HG03095 (cell line): ENCODE measurements around the gene FBXL2.
"Not testable (repeated sequence)": the region's sequence is repeated elsewhere in the genome, so short reads cannot be mapped to it uniquely, and the experiment has no call there.

Experiments
- ATAC-seq: cut with Tn5 transposase; IDR thresholded peaks from one replicate; pipeline ENCODE4 v1.9.1; 2021; ENCODE audit warnings: moderate library complexity; ENCODE audit not compliant: unreplicated experiment

The FBXL2 gene

GRCh38 chr3:33385423-33385822 is 108.2 kb downstream of the FBXL2 start:
- ATAC-seq = no peak

- ATAC-seq = no peak
Observed at GRCh38 chr3:33386631-33387030, 109.4 kb downstream of the FBXL2 start.

- no peak for ATAC-seq
Observed at GRCh38 chr3:33388374-33389100, 111.3 kb downstream of the FBXL2 start.

GRCh38 chr3:33389908-33390307 is 112.7 kb downstream of the FBXL2 start:
- no peak for ATAC-seq

GRCh38 chr3:33391255-33391995 is 114.2 kb downstream of the FBXL2 start:
- ATAC-seq = no peak

GRCh38 chr3:33392144-33392543 is 114.9 kb downstream of the FBXL2 start:
- ATAC-seq = no peak

- ATAC-seq = no peak
Observed at GRCh38 chr3:33392703-33393125, 115.5 kb downstream of the FBXL2 start.

GRCh38 chr3:33394403-33395054 is 117.3 kb downstream of the FBXL2 start:
- no peak for ATAC-seq

- no peak for ATAC-seq
Observed at GRCh38 chr3:33395900-33396299, 118.7 kb downstream of the FBXL2 start.

GRCh38 chr3:33398410-33398809 is 121.2 kb downstream of the FBXL2 start:
- no peak for ATAC-seq

GRCh38 chr3:33401781-33402180 is 124.5 kb downstream of the FBXL2 start:
- ATAC-seq = no peak

GRCh38 chr3:33402936-33403335 is 125.7 kb downstream of the FBXL2 start:
- no peak for ATAC-seq

GRCh38 chr3:33403756-33404155 is 126.5 kb downstream of the FBXL2 start:
- no peak for ATAC-seq

GRCh38 chr3:33410816-33411215 is 133.6 kb downstream of the FBXL2 start:
- not testable (repeated sequence) for ATAC-seq

- no peak for ATAC-seq
Observed at GRCh38 chr3:33417066-33417673, 139.9 kb downstream of the FBXL2 start.

- ATAC-seq = no peak
Observed at GRCh38 chr3:33419948-33420347, 142.7 kb downstream of the FBXL2 start.

GRCh38 chr3:33420966-33421365 is 143.7 kb downstream of the FBXL2 start:
- no peak for ATAC-seq

- ATAC-seq = no peak
Observed at GRCh38 chr3:33424606-33425452, 147.6 kb downstream of the FBXL2 start.

- ATAC-seq = no peak
Observed at GRCh38 chr3:33425453-33425852, 148.2 kb downstream of the FBXL2 start.

- no peak for ATAC-seq
Observed at GRCh38 chr3:33426068-33426467, 148.8 kb downstream of the FBXL2 start.
